ENCODE data around the gene TWNK.
"Not testable (repeated sequence)": the region's sequence is repeated elsewhere in the genome, so short reads cannot be mapped to it uniquely, and the experiment has no call there.

The TWNK gene

GRCh38 chr10:101031796-101032636, 44.7 kb downstream of the TWNK start:
- DNase-seq = peak; percentile 88

GRCh38 chr10:101032637-101033224, 45.4 kb downstream of the TWNK start:
- peak; percentile 63 for DNase-seq

GRCh38 chr10:101033276-101033675, 45.9 kb downstream of the TWNK start:
- DNase-seq = no peak

GRCh38 chr10:101034404-101034803, 47.1 kb downstream of the TWNK start:
- DNase-seq = not testable (repeated sequence)

GRCh38 chr10:101035314-101035713, 48.0 kb downstream of the TWNK start:
- DNase-seq = no peak

- no peak for DNase-seq
These were observed 48.8 kb downstream of the TWNK start for GRCh38 chr10:101035916-101036702.

GRCh38 chr10:101036726-101037125, 49.4 kb downstream of the TWNK start:
- DNase-seq = no peak

- no peak for DNase-seq
These were observed 51.1 kb downstream of the TWNK start for GRCh38 chr10:101038484-101038883.

GRCh38 chr10:101040061-101040460, 52.7 kb downstream of the TWNK start:
- no peak for DNase-seq

GRCh38 chr10:101040851-101041250, 53.5 kb downstream of the TWNK start:
- no peak for DNase-seq

- DNase-seq = peak; percentile 80
These were observed 54.0 kb downstream of the TWNK start for GRCh38 chr10:101041252-101041761.

- no peak for DNase-seq
These were observed 54.8 kb downstream of the TWNK start for GRCh38 chr10:101042118-101042517.

- DNase-seq = peak; percentile 94
These were observed 55.5 kb downstream of the TWNK start for GRCh38 chr10:101042667-101043362.

- no peak for DNase-seq
These were observed 56.0 kb downstream of the TWNK start for GRCh38 chr10:101043363-101043707.

Data from retina (tissue), 1 donor.